GM23248 (cell line): ENCODE data around the gene CYP3A7. TPM values are rescaled to one million over a fixed set of nuclear protein-coding genes. Genes with fewer than 3 reads are reported as not detected.
"Not testable (repeated sequence)": the region's sequence is repeated elsewhere in the genome, so short reads cannot be mapped to it uniquely, and the experiment has no call there.

Source experiments
- DNase-seq: peaks from one replicate; pipeline ENCODE4 v3.0.0-alpha.2; 2015
- H2AFZ ChIP-seq: fragments of 200-600 bp; sonication (generic); 2 replicates; pipeline ENCODE4 v1.6.1; 2016; ENCODE audit warnings: antibody characterized with exemption
- H3F3A ChIP-seq: fragments of 200-600 bp; sonication (generic); 2 replicates; pipeline ENCODE4 v1.6.1; 2016; ENCODE audit warnings: mild to moderate bottlenecking, antibody characterized with exemption, mixed run types; ENCODE audit not compliant: insufficient read depth
- H3K27ac ChIP-seq: fragments of 200-600 bp; sonication (generic); 2 replicates; pipeline ENCODE4 v1.5.1; 2016; ENCODE audit warnings: mild to moderate bottlenecking
- H3K27me3 ChIP-seq: fragments of 200-600 bp; sonication (generic); replicated peaks from 2 replicates; pipeline ENCODE4 v1.6.1; 2016; ENCODE audit warnings: mild to moderate bottlenecking; ENCODE audit not compliant: insufficient read depth
- H3K36me3 ChIP-seq: fragments of 200-600 bp; sonication (generic); 2 replicates; pipeline ENCODE4 v1.6.1; 2016; ENCODE audit warnings: low read depth, mild to moderate bottlenecking
- H3K4me1 ChIP-seq: fragments of 200-600 bp; sonication (generic); 2 replicates; pipeline ENCODE4 v1.6.1; 2016; ENCODE audit warnings: mild to moderate bottlenecking; ENCODE audit not compliant: insufficient read depth
- H3K4me2 ChIP-seq: fragments of 200-600 bp; sonication (generic); one replicate; pipeline ENCODE4 v1.6.1; 2016; ENCODE audit warnings: mild to moderate bottlenecking; ENCODE audit not compliant: unreplicated experiment
- H3K4me3 ChIP-seq: fragments of 200-600 bp; sonication (generic); 2 replicates; pipeline ENCODE4 v1.5.1; 2016; ENCODE audit warnings: mild to moderate bottlenecking
- H3K79me2 ChIP-seq: fragments of 200-600 bp; sonication (generic); 2 replicates; pipeline ENCODE4 v1.6.1; 2016; ENCODE audit warnings: mild to moderate bottlenecking; ENCODE audit not compliant: insufficient read depth
- H3K9ac ChIP-seq: fragments of 200-600 bp; sonication (generic); 2 replicates; pipeline ENCODE4 v1.6.1; 2016; ENCODE audit warnings: mild to moderate bottlenecking
- H3K9me2 ChIP-seq: fragments of 200-600 bp; sonication (generic); 2 replicates; pipeline ENCODE4 v1.6.1; 2016; ENCODE audit warnings: mixed run types, mild to moderate bottlenecking, moderate library complexity; ENCODE audit not compliant: insufficient read depth
- H3K9me3 ChIP-seq: fragments of 200-600 bp; sonication (generic); one replicate; pipeline ENCODE4 v1.6.1; 2017; ENCODE audit warnings: low read depth
- H4K20me1 ChIP-seq: fragments of 200-600 bp; sonication (generic); 2 replicates; pipeline ENCODE4 v1.6.0; 2016; ENCODE audit not compliant: insufficient read depth
- EZH2 ChIP-seq: fragments of 200-600 bp; sonication (generic); IDR thresholded peaks from 2 replicates; pipeline ENCODE4 v1.6.1; 2018; ENCODE audit warnings: antibody characterized with exemption, mild to moderate bottlenecking; ENCODE audit not compliant: insufficient read depth, poor library complexity, severe bottlenecking
- EZH2phosphoT487 ChIP-seq: fragments of 200-600 bp; sonication (generic); IDR thresholded peaks from 2 replicates; pipeline ENCODE4 v1.6.1; 2018; ENCODE audit warnings: antibody characterized with exemption, moderate library complexity, mild to moderate bottlenecking, low read depth; ENCODE audit not compliant: insufficient read depth
- WGBS, 2 experiments: methylation state at CpG; one replicate each; pipeline ENCODE4 v1.1.6; 2015 to 2017; ENCODE audit warnings: low lambda C conversion rate in 2 of 2, low coverage in 1 of 2; ENCODE audit errors: missing lambda C conversion rate in 2 of 2; 5-methylcytosine and 5-hydroxymethylcytosine counted together
- in situ Hi-C: fragments of 300-500 bp; cut with MboI; formaldehyde crosslinking; loops from 2 replicates; pipeline ENCODE4 v1.15.0; 2020
- polyA plus RNA-seq: library from polyadenylated mRNA; unstranded; fragments of >200 nt; fragmentation: Nextera tagmentation; extraction: Ambion mirVana; gene quantifications from 2 replicates; pipeline ENCODE4 v1.2.1, GENCODE V29; 2016
- small RNA-seq: library from RNA; depleted of rRNA; stranded (forward); fragments of <200 nt; gene quantifications from one replicate; pipeline ENCODE3, GENCODE V24; 2014; ENCODE audit warnings: low read depth, low replicate concordance
- total RNA-seq: library from RNA; depleted of rRNA; stranded (reverse); fragments of >200 nt; shearing (Covaris generic); gene quantifications from 2 replicates; pipeline ENCODE4 v1.2.3, GENCODE V29; 2014; rRNA removed

CYP3A7 gene
- total and polyA plus RNA-seq, 2 experiments from 2014 or later = not detected

DNA sequence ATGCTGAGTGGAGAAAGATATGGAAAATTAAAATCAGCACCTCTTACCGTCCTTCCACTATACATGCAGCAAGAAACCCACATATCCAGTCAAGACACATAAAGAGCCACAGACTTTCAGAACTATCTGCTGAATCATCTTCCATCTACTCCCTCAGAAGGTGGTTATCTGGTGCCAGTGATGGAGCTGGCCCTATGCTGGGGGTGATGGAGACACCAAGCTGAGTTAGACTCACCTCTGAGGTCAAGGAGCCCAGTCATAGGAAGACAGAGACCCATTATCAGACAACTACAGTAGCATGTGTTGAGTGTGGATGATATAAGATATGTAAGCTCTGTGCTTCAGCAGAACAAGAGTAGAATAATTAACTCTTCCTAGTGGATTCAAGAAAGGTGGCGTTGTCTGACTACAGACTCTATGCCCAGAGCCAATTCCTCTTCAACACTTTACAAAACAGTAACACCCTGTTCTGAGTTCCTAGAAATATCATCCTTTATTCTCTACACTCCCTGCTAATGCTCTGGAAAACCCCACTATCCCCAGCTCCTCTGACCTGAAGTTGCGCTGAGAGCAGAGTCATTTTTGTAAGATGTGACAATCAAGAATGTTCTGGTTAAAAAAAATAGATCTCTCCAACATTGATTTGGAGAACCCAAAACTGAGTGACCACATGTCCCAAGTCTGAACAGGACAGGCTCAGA lies 69.5 kb downstream of the CYP3A7 start:
- WGBS, 2 experiments = 79 to 81% methylated on average over 3 of the region's 3 CpGs
- Histone ChIP-seq H3K9me2 (no peaks in the 10 kb centered on the region), H3F3A (no peaks in the 10 kb centered on the region), H3K79me2 (no peaks in the 10 kb centered on the region), H3K4me1 (no peaks in the 10 kb centered on the region), H4K20me1 (no peaks in the 10 kb centered on the region), H2AFZ (no peak overlapping the region), H3K27ac (no peak overlapping the region), H3K4me3 (no peak overlapping the region), H3K27me3 (no peaks in the 10 kb centered on the region), H3K4me2 (no peak overlapping the region), H3K36me3 (no peaks in the 10 kb centered on the region), H3K9ac (no peak overlapping the region), H3K9me3 (no peaks in the 10 kb centered on the region)
- DNase-seq = no peak
- in situ Hi-C loops = no loop called here
- TF ChIP-seq EZH2phosphoT487 (no peak), EZH2 (no peak)

DNA sequence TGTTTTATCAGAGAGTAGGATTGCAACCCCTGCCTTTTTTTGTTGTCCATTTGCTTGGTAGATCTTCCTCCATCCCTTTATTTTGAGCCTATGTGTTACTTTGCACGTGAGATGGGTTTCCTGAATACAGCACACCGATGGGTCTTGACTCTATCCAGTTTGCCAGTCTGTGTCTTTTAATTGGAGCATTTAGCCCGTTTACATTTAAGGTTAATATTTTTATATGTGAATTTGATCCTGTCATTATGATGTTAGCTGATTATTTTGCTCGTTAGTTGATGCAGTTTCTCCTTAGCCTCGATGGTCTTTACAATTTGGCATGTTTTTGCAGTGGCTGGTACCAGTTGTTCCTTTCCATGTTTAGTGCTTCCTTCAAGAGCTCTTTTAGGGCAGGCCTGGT lies 77.1 kb downstream of the CYP3A7 start:
- H3K4me2 ChIP-seq, DNase-seq, H2AFZ ChIP-seq, H3K36me3 ChIP-seq, H3K27me3 ChIP-seq, H3K9me2 ChIP-seq, H4K20me1 ChIP-seq, H3K27ac ChIP-seq, H3F3A ChIP-seq, in situ Hi-C loops, H3K4me3 ChIP-seq, H3K79me2 ChIP-seq, H3K4me1 ChIP-seq, H3K9me3 ChIP-seq, H3K9ac ChIP-seq: not testable (repeated sequence)
- 69 to 75% methylated on average over 5 of the region's 5 CpGs for WGBS, 2 experiments

Small RNA genes within 50 kb of the gene (small RNA-seq; reads per million reads assigned to genes)
- not detected for gene CYP3A51P
- not detected for gene CYP3A7-CYP3A51P

Other genes starting within 250 kb of the CYP3A7 start
- gene ZNF394, start 234.9 kb downstream of the CYP3A7 start, total RNA-seq = 17.3 and 24.3 TPM in 2 replicates
- gene ZNF394, start 234.9 kb downstream of the CYP3A7 start, polyA plus RNA-seq = 16.8 and 17.6 TPM in 2 replicates
- 10.7 and 12.0 TPM in 2 replicates for gene ZKSCAN5, start 230.5 kb downstream of the CYP3A7 start, total RNA-seq
- 6.3 and 6.4 TPM in 2 replicates for gene ZKSCAN5, start 230.5 kb downstream of the CYP3A7 start, polyA plus RNA-seq
- 6.2 and 9.2 TPM in 2 replicates for gene FAM200A, start 183.1 kb downstream of the CYP3A7 start, total RNA-seq
- 6.2 and 8.2 TPM in 2 replicates for gene FAM200A, start 183.1 kb downstream of the CYP3A7 start, polyA plus RNA-seq
- gene ZNF655, start 176.6 kb downstream of the CYP3A7 start, total RNA-seq = 54.6 and 70.0 TPM in 2 replicates
- 36.5 and 37.2 TPM in 2 replicates for gene ZNF655, start 176.6 kb downstream of the CYP3A7 start, polyA plus RNA-seq
- not detected in 2 replicates for gene TMEM225B, start 136.9 kb downstream of the CYP3A7 start, total RNA-seq
- gene TMEM225B, start 136.9 kb downstream of the CYP3A7 start, polyA plus RNA-seq = 0.24 and 0.44 TPM in 2 replicates
- gene ZSCAN25, start 118.2 kb downstream of the CYP3A7 start, total RNA-seq = 7.2 and 9.7 TPM in 2 replicates
- 6.4 and 6.5 TPM in 2 replicates for gene ZSCAN25, start 118.2 kb downstream of the CYP3A7 start, polyA plus RNA-seq
- gene CYP3A5, start 55.2 kb downstream of the CYP3A7 start, total RNA-seq = not detected in 2 replicates
- 0.26 and 0.33 TPM in 2 replicates for gene CYP3A5, start 55.2 kb downstream of the CYP3A7 start, polyA plus RNA-seq
- gene CYP3A4, start 49.0 kb upstream of the CYP3A7 start, total RNA-seq = not detected in 2 replicates
- not detected in 2 replicates for gene CYP3A4, start 49.0 kb upstream of the CYP3A7 start, polyA plus RNA-seq
- not detected in 2 replicates for gene CYP3A43, start 92.8 kb upstream of the CYP3A7 start, total RNA-seq
- not detected in 2 replicates for gene CYP3A43, start 92.8 kb upstream of the CYP3A7 start, polyA plus RNA-seq
- gene OR2AE1, start 141.8 kb upstream of the CYP3A7 start, total RNA-seq = not detected in 2 replicates
- gene OR2AE1, start 141.8 kb upstream of the CYP3A7 start, polyA plus RNA-seq = not detected in 2 replicates
- 27.2 and 34.5 TPM in 2 replicates for gene TRIM4, start 184.3 kb upstream of the CYP3A7 start, total RNA-seq
- 20.2 and 22.6 TPM in 2 replicates for gene TRIM4, start 184.3 kb upstream of the CYP3A7 start, polyA plus RNA-seq
- not detected in 2 replicates for gene GJC3, start 194.4 kb upstream of the CYP3A7 start, total RNA-seq
- gene GJC3, start 194.4 kb upstream of the CYP3A7 start, polyA plus RNA-seq = not detected in 2 replicates
- gene AZGP1, start 240.8 kb upstream of the CYP3A7 start, total RNA-seq = not detected in 2 replicates
- gene AZGP1, start 240.8 kb upstream of the CYP3A7 start, polyA plus RNA-seq = not detected in 2 replicates